GM21515 (cell line): ENCODE results near the gene SCN10A.

ENCODE experiments used
- ATAC-seq: cut with Tn5 transposase; IDR thresholded peaks from one replicate; pipeline ENCODE4 v1.9.1; 2021; ENCODE audit not compliant: unreplicated experiment

Gene SCN10A

GRCh38 chr3:38816026-38816425 lies at the start of gene SCN10A:
SCN10A (minus strand) TSS chr3:38816217; CDS start chr3:38794010, 22,207 bp downstream.
- ATAC-seq: no peak

GRCh38 chr3:38853011-38853410 lies 37.0 kb upstream of the SCN10A start:
- ATAC-seq: no peak

- no peak for ATAC-seq
Observed at GRCh38 chr3:38843898-38844297, 27.9 kb upstream of the SCN10A start.

- ATAC-seq: no peak
Observed at GRCh38 chr3:38842266-38842965, 26.4 kb upstream of the SCN10A start.

GRCh38 chr3:38840987-38841386 lies 25.0 kb upstream of the SCN10A start:
- no peak for ATAC-seq

- no peak for ATAC-seq
Observed at GRCh38 chr3:38837358-38837757, 21.3 kb upstream of the SCN10A start.

GRCh38 chr3:38836561-38836960 lies 20.5 kb upstream of the SCN10A start:
- ATAC-seq: no peak

GRCh38 chr3:38835939-38836338 lies 19.9 kb upstream of the SCN10A start:
- ATAC-seq: no peak

GRCh38 chr3:38834717-38835116 lies 18.7 kb upstream of the SCN10A start:
- no peak for ATAC-seq

- ATAC-seq: no peak
Observed at GRCh38 chr3:38834110-38834509, 18.1 kb upstream of the SCN10A start.

- no peak for ATAC-seq
Observed at GRCh38 chr3:38829404-38829803, 13.4 kb upstream of the SCN10A start.

GRCh38 chr3:38828681-38829080 lies 12.7 kb upstream of the SCN10A start:
- no peak for ATAC-seq

- no peak for ATAC-seq
Observed at GRCh38 chr3:38827791-38828190, 11.8 kb upstream of the SCN10A start.

- no peak for ATAC-seq
Observed at GRCh38 chr3:38826001-38826400, 10.0 kb upstream of the SCN10A start.

- ATAC-seq: no peak
Observed at GRCh38 chr3:38824349-38824748, 8.3 kb upstream of the SCN10A start.

- no peak for ATAC-seq
Observed at GRCh38 chr3:38823722-38824121, 7.7 kb upstream of the SCN10A start.

GRCh38 chr3:38823186-38823585 lies 7.2 kb upstream of the SCN10A start:
- no peak for ATAC-seq

GRCh38 chr3:38811822-38812221 lies 4.2 kb downstream of the SCN10A start:
- no peak for ATAC-seq

- ATAC-seq: no peak
Observed at GRCh38 chr3:38805765-38806386, 10.1 kb downstream of the SCN10A start.

- ATAC-seq: no peak
Observed at GRCh38 chr3:38805004-38805403, 11.0 kb downstream of the SCN10A start.

GRCh38 chr3:38800511-38800910 lies 15.5 kb downstream of the SCN10A start:
- no peak for ATAC-seq

- ATAC-seq: no peak
Observed at GRCh38 chr3:38793721-38794120, 22.3 kb downstream of the SCN10A start.

GRCh38 chr3:38792983-38793382 lies 23.0 kb downstream of the SCN10A start:
- ATAC-seq: no peak
